ENCODE results near the gene SULT6B1. TPM values are rescaled to one million over a fixed set of nuclear protein-coding genes. Genes with fewer than 3 reads are reported as not detected.
"Not testable (repeated sequence)": the region's sequence is repeated elsewhere in the genome, so short reads cannot be mapped to it uniquely, and the experiment has no call there.

Gene SULT6B1
- total RNA-seq, 1 donor from 2014 or later, result not detected

DNA sequence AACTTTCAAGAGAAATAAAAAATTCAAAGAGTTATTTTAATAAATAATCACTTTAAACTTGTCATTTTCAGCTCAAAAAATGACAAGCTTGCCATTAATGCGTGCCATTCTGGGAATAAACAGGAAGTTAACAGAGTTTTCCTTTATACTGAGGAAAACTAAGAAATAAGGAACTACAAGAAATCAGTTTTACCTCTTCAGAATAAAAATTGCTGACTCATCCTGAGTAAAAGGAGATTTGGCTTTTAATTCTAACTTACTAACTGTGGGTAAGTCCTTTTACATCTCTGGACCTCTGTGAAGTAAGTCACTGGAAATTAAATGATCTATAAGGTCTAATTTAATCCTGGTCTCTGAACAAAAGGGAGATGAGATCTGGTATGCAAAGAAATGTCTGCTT, 26.8 kb upstream of the SULT6B1 start:
- no peak overlapping the region for H3K27ac ChIP-seq
- TF ChIP-seq, protein P1, sequence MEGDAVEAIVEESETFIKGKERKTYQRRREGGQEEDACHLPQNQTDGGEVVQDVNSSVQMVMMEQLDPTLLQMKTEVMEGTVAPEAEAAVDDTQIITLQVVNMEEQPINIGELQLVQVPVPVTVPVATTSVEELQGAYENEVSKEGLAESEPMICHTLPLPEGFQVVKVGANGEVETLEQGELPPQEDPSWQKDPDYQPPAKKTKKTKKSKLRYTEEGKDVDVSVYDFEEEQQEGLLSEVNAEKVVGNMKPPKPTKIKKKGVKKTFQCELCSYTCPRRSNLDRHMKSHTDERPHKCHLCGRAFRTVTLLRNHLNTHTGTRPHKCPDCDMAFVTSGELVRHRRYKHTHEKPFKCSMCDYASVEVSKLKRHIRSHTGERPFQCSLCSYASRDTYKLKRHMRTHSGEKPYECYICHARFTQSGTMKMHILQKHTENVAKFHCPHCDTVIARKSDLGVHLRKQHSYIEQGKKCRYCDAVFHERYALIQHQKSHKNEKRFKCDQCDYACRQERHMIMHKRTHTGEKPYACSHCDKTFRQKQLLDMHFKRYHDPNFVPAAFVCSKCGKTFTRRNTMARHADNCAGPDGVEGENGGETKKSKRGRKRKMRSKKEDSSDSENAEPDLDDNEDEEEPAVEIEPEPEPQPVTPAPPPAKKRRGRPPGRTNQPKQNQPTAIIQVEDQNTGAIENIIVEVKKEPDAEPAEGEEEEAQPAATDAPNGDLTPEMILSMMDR (IDR thresholded peaks at IDR 0.05), result no peak
- TF ChIP-seq POLR2A (IDR thresholded peaks at IDR 0.05) (no peak), POLR2AphosphoS5 (IDR thresholded peaks at IDR 0.05; ENCODE audit: insufficient read depth in 1 of 2, low read depth in 1 of 2) (no peak)
- no peak for DNase-seq (ENCODE audit: extremely low spot score in 2 of 2)
- peaks cover 0 to 66% of the 10 kb centered on the region in 2 donors for H3K36me3 ChIP-seq
- no peak overlapping the region for H3K4me3 ChIP-seq
- no peaks in the 10 kb centered on the region for H3K27me3 ChIP-seq
- no peaks in the 10 kb centered on the region for H3K4me1 ChIP-seq
- intact Hi-C loops (cut with DNase I), result no loop called here
- no peaks in the 10 kb centered on the region for H3K9me3 ChIP-seq

DNA sequence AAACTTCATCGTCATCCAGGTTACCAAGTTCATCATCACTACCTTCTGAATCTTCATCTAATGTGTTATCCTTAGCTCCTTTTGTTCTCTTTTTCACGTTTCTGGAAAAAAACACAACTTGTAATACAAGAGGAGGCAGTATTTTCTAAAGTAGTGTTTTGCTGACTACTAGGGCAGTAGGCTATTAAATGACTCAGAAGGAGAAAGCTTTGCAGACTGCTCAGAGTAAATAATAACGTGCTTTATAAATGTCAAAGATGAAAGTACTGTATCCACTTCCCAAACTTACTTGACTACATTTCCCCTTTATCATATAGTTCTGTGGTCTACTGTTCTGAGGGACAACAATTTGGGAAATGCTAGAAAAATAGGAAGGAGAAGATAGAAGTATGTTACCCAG, 23.5 kb upstream of the SULT6B1 start:
- Histone ChIP-seq H3K27ac (no peak overlapping the region), H3K4me1 (no peaks in the 10 kb centered on the region), H3K9me3 (peaks cover 3% of the 10 kb centered on the region), H3K4me3 (no peak overlapping the region), H3K27me3 (no peaks in the 10 kb centered on the region), H3K36me3 (peaks cover 0 to 86% of the 10 kb centered on the region in 2 donors)
- intact Hi-C loops (cut with DNase I), result no loop called here
- DNase-seq (ENCODE audit: extremely low spot score in 2 of 2), result no peak
- TF ChIP-seq POLR2AphosphoS5 (IDR thresholded peaks at IDR 0.05; ENCODE audit: insufficient read depth in 1 of 2, low read depth in 1 of 2) (no peak), POLR2A (IDR thresholded peaks at IDR 0.05) (no peak)
- TF ChIP-seq, protein P1 (IDR thresholded peaks at IDR 0.05), result no peak

DNA sequence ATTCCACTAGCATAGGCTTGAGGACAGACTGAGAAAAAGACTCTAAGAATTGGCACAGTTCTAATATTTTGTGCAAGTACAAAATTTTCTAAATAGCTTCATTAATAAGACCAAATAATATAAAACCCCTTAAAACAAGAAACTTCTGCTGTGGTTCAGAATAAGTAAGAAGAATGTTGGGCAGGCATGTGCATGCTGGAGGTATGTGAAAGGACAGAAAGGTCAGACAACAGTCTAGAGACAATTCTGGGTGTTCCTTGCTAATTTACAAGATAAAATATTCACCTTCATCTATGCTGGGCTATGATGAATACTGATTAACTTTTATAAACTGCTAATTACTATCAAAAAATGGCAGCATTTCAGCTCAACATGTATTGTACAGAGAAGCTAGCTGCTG, 22.7 kb upstream of the SULT6B1 start:
- H3K27ac ChIP-seq, result no peak overlapping the region
- no peaks in the 10 kb centered on the region for H3K4me1 ChIP-seq
- intact Hi-C loops (cut with DNase I), result no loop called here
- TF ChIP-seq, protein P1 (IDR thresholded peaks at IDR 0.05), result no peak
- TF ChIP-seq POLR2A (IDR thresholded peaks at IDR 0.05), result no peak
- TF ChIP-seq POLR2AphosphoS5 (IDR thresholded peaks at IDR 0.05; ENCODE audit: insufficient read depth in 1 of 2, low read depth in 1 of 2), result no peak
- H3K4me3 ChIP-seq, result no peak overlapping the region
- no peak for DNase-seq (ENCODE audit: extremely low spot score in 2 of 2)
- peaks cover 0 to 86% of the 10 kb centered on the region in 2 donors for H3K36me3 ChIP-seq
- no peaks in the 10 kb centered on the region for H3K27me3 ChIP-seq
- peaks cover 3% of the 10 kb centered on the region for H3K9me3 ChIP-seq

DNA sequence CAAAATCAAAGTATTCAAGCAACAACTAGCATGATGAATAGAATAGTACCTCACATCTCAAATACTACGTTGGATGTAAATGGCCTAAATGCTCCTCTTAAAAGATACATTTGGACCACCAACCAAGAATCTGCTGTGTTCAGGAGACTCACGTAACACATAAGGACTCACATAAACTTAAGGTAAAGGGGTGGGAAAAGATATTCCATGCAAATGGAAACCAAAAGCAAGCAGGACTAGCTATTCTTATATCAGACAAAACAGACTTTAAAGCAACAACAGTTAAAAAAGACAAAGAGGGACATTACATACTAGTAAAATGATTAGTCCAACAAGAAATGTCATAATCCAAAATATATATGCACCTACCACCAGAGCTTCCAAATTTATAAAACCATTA, 18.3 kb upstream of the SULT6B1 start:
- peaks cover 0 to 94% of the 10 kb centered on the region in 2 donors for H3K36me3 ChIP-seq
- H3K4me3 ChIP-seq; DNase-seq (ENCODE audit: extremely low spot score in 2 of 2); H3K9me3 ChIP-seq; intact Hi-C loops (cut with DNase I); H3K27ac ChIP-seq; H3K4me1 ChIP-seq; H3K27me3 ChIP-seq: not testable (repeated sequence)

DNA sequence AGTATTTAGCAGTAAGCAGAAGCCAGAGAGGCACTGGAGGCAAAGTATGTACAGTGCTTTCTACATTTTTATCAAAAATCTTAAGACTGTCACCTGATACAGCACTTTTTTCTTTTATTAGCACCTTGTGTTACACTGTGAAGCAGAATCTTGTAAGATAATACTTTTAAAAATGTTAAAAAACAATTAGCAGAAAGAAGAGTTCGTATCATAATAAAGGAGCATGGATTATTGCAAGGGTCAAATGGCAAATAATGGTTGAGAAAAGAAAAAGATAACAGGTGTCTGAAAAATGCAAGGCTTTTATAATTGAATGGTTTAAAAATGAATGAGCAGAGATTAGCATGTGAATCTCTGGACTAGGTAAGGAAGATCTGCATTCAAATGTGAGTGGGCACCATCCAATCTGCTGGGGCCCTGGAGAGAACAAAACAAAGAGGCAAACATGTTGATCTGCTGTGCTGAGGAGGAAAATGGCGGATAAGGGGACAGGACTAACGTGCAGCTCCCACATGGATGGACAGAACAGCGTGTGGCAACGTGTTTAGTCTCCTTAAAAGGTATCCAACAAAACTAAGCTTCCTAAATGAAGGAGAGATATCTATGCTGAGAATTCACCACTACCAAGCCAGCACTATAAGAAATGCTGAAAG, 17.3 kb upstream of the SULT6B1 start:
- intact Hi-C loops (cut with DNase I), result no loop called here

DNA sequence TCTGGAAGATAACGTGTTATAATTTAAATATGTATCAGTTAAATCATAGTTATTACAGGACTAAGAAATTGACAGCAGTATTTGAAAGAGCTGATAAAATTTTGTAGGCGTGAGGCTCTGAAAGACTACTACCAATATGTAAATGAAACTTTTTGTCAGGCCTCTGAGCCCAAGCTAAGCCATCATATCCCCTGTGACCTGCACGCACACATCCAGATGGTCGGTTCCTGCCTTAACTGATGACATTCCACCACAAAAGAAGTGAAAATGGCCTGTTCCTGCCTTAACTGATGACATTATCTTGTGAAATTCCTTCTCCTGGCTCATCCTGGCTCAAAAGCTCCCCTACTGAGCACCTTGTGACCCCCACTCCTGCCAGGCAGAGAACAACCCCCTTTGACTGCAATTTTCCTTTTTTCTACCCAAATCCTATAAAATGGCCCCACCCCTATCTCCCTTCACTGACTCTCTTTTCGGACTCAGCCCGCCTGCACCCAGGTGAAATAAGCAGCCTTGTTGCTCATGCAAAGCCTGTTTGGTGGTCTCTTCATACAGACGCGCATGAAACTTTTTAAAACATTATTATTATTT, 16.7 kb upstream of the SULT6B1 start:
- DNase-seq (ENCODE audit: extremely low spot score in 2 of 2); H3K9me3 ChIP-seq; H3K4me1 ChIP-seq; H3K4me3 ChIP-seq; H3K27ac ChIP-seq; H3K27me3 ChIP-seq; intact Hi-C loops (cut with DNase I): not testable (repeated sequence)
- H3K36me3 ChIP-seq, result peaks cover 3 to 93% of the 10 kb centered on the region in 2 donors

More for the DNA sequence above, 17.3 kb upstream of the SULT6B1 start:
- H3K4me3 ChIP-seq, result no peak overlapping the region
- H3K27me3 ChIP-seq, result no peaks in the 10 kb centered on the region
- H3K4me1 ChIP-seq, result no peaks in the 10 kb centered on the region
- H3K27ac ChIP-seq, result no peak overlapping the region
- H3K36me3 ChIP-seq, result peaks cover 2 to 94% of the 10 kb centered on the region in 2 donors
- peaks cover 3% of the 10 kb centered on the region for H3K9me3 ChIP-seq
- TF ChIP-seq POLR2AphosphoS5 (IDR thresholded peaks at IDR 0.05; ENCODE audit: insufficient read depth in 1 of 2, low read depth in 1 of 2) (no peak), POLR2A (IDR thresholded peaks at IDR 0.05) (no peak)
- TF ChIP-seq, protein P1 (IDR thresholded peaks at IDR 0.05), result no peak
- no peak for DNase-seq (ENCODE audit: extremely low spot score in 2 of 2)
